Measurements from ENCODE around the gene MAL. TPM values are rescaled to one million over a fixed set of nuclear protein-coding genes. Genes with fewer than 3 reads are reported as not detected.

Gene MAL
- total and polyA plus RNA-seq, 2 of the 8 experiments (the other 6 are each of a cell fraction or from before 2014, with no cell fraction given): not detected

- TF ChIP-seq CHD7 (IDR thresholded peaks at IDR 0.05; ENCODE audit: insufficient replicate concordance, low read length) (no peak), RXRA (IDR thresholded peaks at IDR 0.05; ENCODE audit: insufficient read depth, low read depth, low read length) (no peak), ZNF274 (IDR thresholded peaks at IDR 0.05; ENCODE audit: borderline replicate concordance, extremely low read depth, low read length) (no peak)
Measured at GRCh38 chr2:94977826-94978225, 47.7 kb upstream of the MAL start (continued).

All from H1 (cell line).